ENCODE results near the gene C22orf39. TPM values are rescaled to one million over a fixed set of nuclear protein-coding genes. Genes with fewer than 3 reads are reported as not detected.

C22orf39 gene
- total RNA-seq, 1 experiment from 2014 or later: 19.3 TPM

GRCh38 chr22:19471572-19471971 is 24.1 kb upstream of the C22orf39 start:
- WGBS (ENCODE audit: extremely low coverage, insufficient read length, low lambda C conversion rate): no CpG with 5 or more reads among the region's 11 CpGs
- H2AFZ ChIP-seq (ENCODE audit: low read length): no peak overlapping the region

More at GRCh38 chr22:19471572-19471971, 24.1 kb upstream of the C22orf39 start:
- H2BK12ac ChIP-seq (ENCODE audit: insufficient read length, low read depth, low read length): no peak overlapping the region
- no peak overlapping the region for H3T11ph ChIP-seq (ENCODE audit: low read length)
- no peak overlapping the region for H2BK20ac ChIP-seq (ENCODE audit: low read depth, low read length, poor library complexity, severe bottlenecking)
- H3K9me3 ChIP-seq (ENCODE audit: control insufficient read depth, low read depth, low read length): no peaks in the 10 kb centered on the region
- no peaks in the 10 kb centered on the region for H3K4me1 ChIP-seq (ENCODE audit: insufficient read depth, low read length)
- no peak overlapping the region for H3K4me2 ChIP-seq (ENCODE audit: insufficient read depth, insufficient read length, low read length)
- no peaks in the 10 kb centered on the region for H3K23me2 ChIP-seq (ENCODE audit: insufficient read length, low read depth, low read length, poor library complexity, severe bottlenecking)
- H3K18ac ChIP-seq (ENCODE audit: insufficient read length, low read depth, low read length): no peak overlapping the region
- no peak overlapping the region for H3K56ac ChIP-seq (ENCODE audit: insufficient read length, low read depth, low read length)
- Mint-ChIP-seq H3K27me3 (ENCODE audit: low read depth) (no peaks in the 10 kb centered on the region), H3K27ac (no peak overlapping the region), H3K4me1 (no peaks in the 10 kb centered on the region), H3K36me3 (ENCODE audit: insufficient read depth in 1 of 3, low read depth in 3 of 3) (peaks cover 46 to 80% (median 70%) of the 10 kb centered on the region in 3 experiments; a peak in 6 of 7 replicates), H3K9me3 (no peaks in the 10 kb centered on the region; a peak in 1 of 5 replicates), H3K4me3 (no peak overlapping the region)
- no peak overlapping the region for H3K23ac ChIP-seq (ENCODE audit: insufficient read length, low read depth, low read length)
- no peaks in the 10 kb centered on the region for H4K20me1 ChIP-seq (ENCODE audit: control insufficient read depth, insufficient read depth, insufficient read length)
- H2BK5ac ChIP-seq (ENCODE audit: insufficient read length, low read length): no peak overlapping the region
- no peak overlapping the region for H4K91ac ChIP-seq (ENCODE audit: insufficient read length, low read depth, low read length)
- DNase-seq: no peak
- no peak overlapping the region for H2BK120ac ChIP-seq (ENCODE audit: low read depth, low read length, poor library complexity, severe bottlenecking)
- no peak overlapping the region for H2AK5ac ChIP-seq (ENCODE audit: insufficient read length, low read length)
- H3K27me3 ChIP-seq (ENCODE audit: insufficient read depth, low read length): no peaks in the 10 kb centered on the region
- no peak for TF ChIP-seq CTCF (conservative IDR thresholded peaks at IDR 0.05)
- peaks cover 2% of the 10 kb centered on the region; the same call in 1 of the 2 replicates for H3K79me2 ChIP-seq (ENCODE audit: insufficient read depth, low read length)
- H3K79me1 ChIP-seq (ENCODE audit: insufficient read depth, low read depth, low read length, poor library complexity, severe bottlenecking): peaks cover 3% of the 10 kb centered on the region
- H3K14ac ChIP-seq (ENCODE audit: insufficient read depth, low read length): no peak overlapping the region
- H2BK15ac ChIP-seq (ENCODE audit: low read depth, low read length): no peak overlapping the region
- H4K5ac ChIP-seq (ENCODE audit: insufficient read length, low read depth, low read length): no peak overlapping the region
- no peak overlapping the region for H3K4ac ChIP-seq (ENCODE audit: low read depth, low read length)
- H3K9ac ChIP-seq (ENCODE audit: extremely low read depth, insufficient read length, low read length): no peak overlapping the region
- no peak overlapping the region for H4K8ac ChIP-seq (replicated peaks; ENCODE audit: insufficient read length, low read depth, low read length)
- no peak overlapping the region for H3K27ac ChIP-seq (ENCODE audit: insufficient read length, low read depth, low read length)

Measured in H9 (cell line).